ENCODE data around the gene TRRAP. TPM values are rescaled to one million over a fixed set of nuclear protein-coding genes. Genes with fewer than 3 reads are reported as not detected.

TRRAP gene
- total RNA-seq = 10 to 100 TPM; 46.4 to 69.4 (median 53.0) TPM

DNA sequence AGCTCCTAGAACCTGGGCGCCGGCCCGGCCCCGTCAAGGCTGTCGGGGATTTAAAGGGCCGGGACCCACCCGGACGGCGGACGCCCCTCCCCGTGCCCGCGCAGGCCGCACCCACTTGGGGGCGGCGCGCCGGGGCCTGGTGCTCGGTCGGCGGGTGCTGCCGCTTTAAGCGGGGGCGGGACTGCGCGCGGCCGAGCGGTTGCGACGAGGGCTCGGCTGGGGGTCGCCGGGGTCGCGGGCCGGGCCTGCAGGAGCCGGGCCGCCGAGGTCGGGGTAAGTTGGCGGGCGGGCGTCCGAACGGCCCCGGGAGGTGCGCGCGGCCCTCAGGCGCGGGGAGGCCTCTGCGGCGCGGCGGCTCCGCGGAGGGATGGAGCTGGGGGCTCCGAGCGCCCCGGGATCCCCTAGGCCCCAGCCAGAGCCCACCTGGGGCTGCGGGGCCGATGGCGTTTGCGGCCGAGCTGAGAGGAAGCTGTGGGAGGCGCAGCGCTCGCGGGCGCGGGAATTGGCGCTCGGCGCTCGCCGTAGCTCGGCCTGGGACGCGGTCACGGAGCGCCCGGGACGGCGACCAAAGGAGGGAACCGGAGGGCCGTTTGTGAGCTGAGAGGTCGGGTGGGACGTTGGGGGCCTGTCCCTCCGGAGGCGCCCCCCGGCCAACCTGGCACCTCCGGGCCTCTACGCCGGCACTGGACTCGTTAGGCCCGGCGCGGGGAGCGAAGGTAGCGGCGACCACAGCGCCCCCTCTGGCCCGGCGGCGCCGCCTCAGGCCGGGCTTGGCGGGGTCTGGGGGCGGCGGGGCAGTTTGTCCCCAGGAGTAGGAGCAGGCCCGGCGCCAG lies at the start of gene TRRAP:
Gene TRRAP, plus strand, starts transcription at position 168 of the 833 bp plus-strand sequence. CDS start 2,619 bp downstream, outside the sequence.
- DNase-seq (ENCODE audit: low spot score in 2 of 2) = peak; percentile 38 to 92
- TF ChIP-seq, protein P1, sequence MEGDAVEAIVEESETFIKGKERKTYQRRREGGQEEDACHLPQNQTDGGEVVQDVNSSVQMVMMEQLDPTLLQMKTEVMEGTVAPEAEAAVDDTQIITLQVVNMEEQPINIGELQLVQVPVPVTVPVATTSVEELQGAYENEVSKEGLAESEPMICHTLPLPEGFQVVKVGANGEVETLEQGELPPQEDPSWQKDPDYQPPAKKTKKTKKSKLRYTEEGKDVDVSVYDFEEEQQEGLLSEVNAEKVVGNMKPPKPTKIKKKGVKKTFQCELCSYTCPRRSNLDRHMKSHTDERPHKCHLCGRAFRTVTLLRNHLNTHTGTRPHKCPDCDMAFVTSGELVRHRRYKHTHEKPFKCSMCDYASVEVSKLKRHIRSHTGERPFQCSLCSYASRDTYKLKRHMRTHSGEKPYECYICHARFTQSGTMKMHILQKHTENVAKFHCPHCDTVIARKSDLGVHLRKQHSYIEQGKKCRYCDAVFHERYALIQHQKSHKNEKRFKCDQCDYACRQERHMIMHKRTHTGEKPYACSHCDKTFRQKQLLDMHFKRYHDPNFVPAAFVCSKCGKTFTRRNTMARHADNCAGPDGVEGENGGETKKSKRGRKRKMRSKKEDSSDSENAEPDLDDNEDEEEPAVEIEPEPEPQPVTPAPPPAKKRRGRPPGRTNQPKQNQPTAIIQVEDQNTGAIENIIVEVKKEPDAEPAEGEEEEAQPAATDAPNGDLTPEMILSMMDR (IDR thresholded peaks at IDR 0.05) = peak in 1 of 3 donors; percentile 23
- no peak for TF ChIP-seq POLR2A (IDR thresholded peaks at IDR 0.05)
- 0% methylated on average over 18 to 24 of the region's 113 CpGs for WGBS, 2 donors
- intact Hi-C loops (cut with DNase I; ENCODE audit: low total_unique reads) = no loop called here
- H3K4me3 ChIP-seq (ENCODE audit: low read depth, poor library complexity, severe bottlenecking) = peak within 1 kb of the TSS; percentile 94

- whole genome bisulfite sequencing, 2 donors = 82 to 84% methylated on average over 2 of the region's 2 CpGs
- no peak for DNase-seq (ENCODE audit: low spot score in 2 of 2)
- TF ChIP-seq POLR2A (IDR thresholded peaks at IDR 0.05) = no peak
Observed at GRCh38 chr7:98830972-98831548, 47.3 kb upstream of the TRRAP start.

GRCh38 chr7:98831641-98832221 lies 46.6 kb upstream of the TRRAP start:
- intact Hi-C loops (cut with DNase I; ENCODE audit: low total_unique reads) = no loop called here
- H3K4me3 ChIP-seq (ENCODE audit: low read depth, poor library complexity, severe bottlenecking) = no peak overlapping the region
- TF ChIP-seq, protein P1 (IDR thresholded peaks at IDR 0.05) = no peak
- WGBS, 2 donors = 79 to 86% methylated on average over 8 of the region's 8 CpGs
- no peak for DNase-seq (ENCODE audit: low spot score in 2 of 2)

More at GRCh38 chr7:98830972-98831548, 47.3 kb upstream of the TRRAP start:
- H3K4me3 ChIP-seq (ENCODE audit: low read depth, poor library complexity, severe bottlenecking) = no peak overlapping the region
- intact Hi-C loops (cut with DNase I; ENCODE audit: low total_unique reads) = no loop called here

- no peak for DNase-seq (ENCODE audit: low spot score in 2 of 2)
- TF ChIP-seq, protein P1 (IDR thresholded peaks at IDR 0.05) = no peak
- no peak for TF ChIP-seq POLR2A (IDR thresholded peaks at IDR 0.05)
- intact Hi-C loops (cut with DNase I; ENCODE audit: low total_unique reads) = no loop called here
- 85 to 87% methylated on average over 2 of the region's 2 CpGs for WGBS, 2 donors
- H3K4me3 ChIP-seq (ENCODE audit: low read depth, poor library complexity, severe bottlenecking) = no peak overlapping the region
Observed at GRCh38 chr7:98833022-98833421, 45.3 kb upstream of the TRRAP start.

- intact Hi-C loops (cut with DNase I; ENCODE audit: low total_unique reads) = loop anchor here (5.0 kb wide), 1 partner anchor 398 kb away; no protein-coding TSS in a partner anchor
- no peak for DNase-seq (ENCODE audit: low spot score in 2 of 2)
- TF ChIP-seq, protein P1 (IDR thresholded peaks at IDR 0.05) = no peak
- TF ChIP-seq POLR2A (IDR thresholded peaks at IDR 0.05) = no peak
- no peak overlapping the region for H3K4me3 ChIP-seq (ENCODE audit: low read depth, poor library complexity, severe bottlenecking)
- WGBS, 2 donors = 61 to 74% methylated on average over 8 of the region's 8 CpGs
Observed at GRCh38 chr7:98834949-98835348, 43.4 kb upstream of the TRRAP start.
